ENCODE measurements around the gene CEP63.

DNA sequence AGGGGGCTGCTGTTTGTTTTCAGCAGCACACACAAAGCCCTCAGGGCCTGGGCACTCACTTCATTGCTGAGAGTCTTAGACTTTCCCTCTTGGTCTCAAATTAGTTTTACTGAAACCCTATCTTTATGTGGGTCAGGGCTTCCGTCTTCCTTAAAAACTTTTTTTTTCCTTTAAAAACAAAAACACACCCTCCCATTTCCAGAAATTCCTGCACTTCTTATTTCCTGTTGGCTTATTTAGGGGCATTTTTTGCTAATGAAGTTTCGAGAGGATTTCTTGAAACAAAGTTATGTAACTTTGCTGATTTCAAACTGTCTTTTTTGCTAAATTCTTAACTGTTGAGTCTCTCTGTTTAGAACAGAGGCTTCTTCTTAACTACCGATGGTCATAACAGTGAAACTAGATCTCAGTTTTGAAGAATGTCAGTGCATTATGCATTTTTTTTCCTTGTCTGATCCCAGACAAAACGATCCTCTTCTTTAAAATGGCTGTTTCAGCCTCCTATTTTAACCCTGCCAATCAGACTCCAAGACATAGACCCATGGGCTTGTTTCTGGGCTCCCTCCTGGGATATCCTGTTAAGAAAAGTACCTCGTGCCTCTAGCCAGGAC, 23.4 kb upstream of the CEP63 start:
- TF ChIP-seq ZNF274 (IDR thresholded peaks at IDR 0.05; ENCODE audit: low read depth, low read length) (no peak), YY1 (IDR thresholded peaks at IDR 0.05; ENCODE audit: insufficient read depth, insufficient read length) (no peak), SUZ12 (IDR thresholded peaks at IDR 0.05; ENCODE audit: extremely low read depth, insufficient read depth, insufficient read length) (no peak)

Measured in NT2/D1 (cell line).